Stimulated activated CD8-positive, alpha-beta memory T cell treated with anti-CD3 and anti-CD28 coated beads, Interleukin-7, amount 100 ng/mL, for 1 hour (primary cell): Measurements from ENCODE around the gene ABHD16B.
"Not testable (repeated sequence)": the region's sequence is repeated elsewhere in the genome, so short reads cannot be mapped to it uniquely, and the experiment has no call there.

ENCODE experiments used
- DNase-seq, 2 donors: peaks; one replicate each; pipeline ENCODE4 v3.0.0-alpha.2; 2020; ENCODE audit warnings: low read depth in 2 of 2

ABHD16B gene

GRCh38 chr20:63877755-63878470 is 16.6 kb downstream of the ABHD16B start:
- DNase-seq: no peak

DNA sequence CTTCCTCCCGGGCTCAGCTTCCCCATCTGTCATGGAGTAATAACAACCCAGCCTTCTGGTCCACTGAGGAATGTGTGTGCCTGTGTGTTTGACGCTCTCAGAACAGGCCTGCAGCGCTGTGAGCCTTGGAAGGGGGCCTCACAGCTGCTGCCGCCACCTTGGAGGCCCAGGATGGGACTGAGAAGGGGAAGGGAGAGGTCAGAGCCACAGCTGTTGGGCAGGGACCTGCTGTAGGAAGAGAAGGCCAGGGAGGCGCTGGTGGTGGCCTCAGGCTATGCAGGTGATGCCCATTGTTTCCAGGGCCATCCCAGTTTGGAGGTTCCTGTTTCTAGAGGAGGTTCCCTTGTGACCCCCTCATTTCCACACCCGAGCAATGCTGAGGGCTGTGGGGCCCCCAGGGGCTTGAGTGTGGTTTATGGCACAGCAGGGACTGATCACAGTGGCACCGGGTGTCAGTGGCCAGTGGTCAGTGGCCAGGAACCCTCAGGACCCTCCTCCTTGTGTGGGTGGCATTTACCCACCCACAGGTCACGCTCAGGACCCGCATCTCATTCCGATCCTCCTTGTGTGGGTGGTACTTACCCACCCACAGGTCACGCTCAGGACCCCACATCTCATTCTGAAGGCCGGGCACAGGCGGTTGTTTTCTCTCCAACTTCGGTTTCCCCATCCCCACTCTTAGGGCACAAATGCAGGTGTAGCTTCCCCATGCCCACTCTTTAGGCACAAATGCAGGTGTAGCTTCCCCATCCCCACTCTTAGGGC is 17.8 kb downstream of the ABHD16B start:
- no peak for DNase-seq

GRCh38 chr20:63880901-63881300 is 19.6 kb downstream of the ABHD16B start:
- not testable (repeated sequence) for DNase-seq

DNA sequence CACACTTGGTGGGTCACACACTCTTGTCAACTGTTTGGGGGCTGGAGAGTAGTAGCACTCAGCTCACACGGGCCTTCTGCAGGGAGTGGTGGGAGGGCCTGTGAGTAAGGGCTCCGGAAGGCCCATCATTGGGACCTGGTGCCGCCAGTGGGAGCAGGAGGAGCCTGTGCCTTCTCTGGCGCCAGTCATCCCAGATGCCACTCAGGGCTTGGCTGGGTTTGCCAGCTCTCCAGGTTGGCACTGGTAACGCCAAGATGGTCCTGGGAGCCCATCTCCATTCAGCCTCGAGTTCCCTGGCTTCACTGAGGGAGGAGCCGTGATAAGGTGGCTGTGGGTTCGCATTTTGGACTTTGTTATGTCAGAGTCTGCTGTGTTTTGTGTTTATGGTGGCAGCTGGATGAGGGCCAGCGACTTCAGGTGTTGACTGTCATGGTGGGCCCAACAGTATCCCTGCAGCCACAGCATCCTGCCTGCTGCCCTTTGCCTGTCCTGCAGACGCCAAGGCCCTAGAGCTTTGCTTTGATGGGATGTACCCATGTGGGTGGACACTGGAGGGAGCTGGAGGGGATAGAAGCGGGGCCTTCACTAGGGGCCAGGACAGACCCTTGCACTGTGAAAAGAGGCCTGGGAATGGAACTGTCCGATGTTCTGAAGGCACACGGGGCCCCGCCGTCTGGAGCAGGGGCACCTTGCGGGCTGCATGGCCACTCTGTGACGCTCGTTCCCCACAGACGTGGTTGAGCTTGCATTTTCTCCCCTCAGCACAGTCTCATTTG is 20.3 kb downstream of the ABHD16B start:
- no peak for DNase-seq

DNA sequence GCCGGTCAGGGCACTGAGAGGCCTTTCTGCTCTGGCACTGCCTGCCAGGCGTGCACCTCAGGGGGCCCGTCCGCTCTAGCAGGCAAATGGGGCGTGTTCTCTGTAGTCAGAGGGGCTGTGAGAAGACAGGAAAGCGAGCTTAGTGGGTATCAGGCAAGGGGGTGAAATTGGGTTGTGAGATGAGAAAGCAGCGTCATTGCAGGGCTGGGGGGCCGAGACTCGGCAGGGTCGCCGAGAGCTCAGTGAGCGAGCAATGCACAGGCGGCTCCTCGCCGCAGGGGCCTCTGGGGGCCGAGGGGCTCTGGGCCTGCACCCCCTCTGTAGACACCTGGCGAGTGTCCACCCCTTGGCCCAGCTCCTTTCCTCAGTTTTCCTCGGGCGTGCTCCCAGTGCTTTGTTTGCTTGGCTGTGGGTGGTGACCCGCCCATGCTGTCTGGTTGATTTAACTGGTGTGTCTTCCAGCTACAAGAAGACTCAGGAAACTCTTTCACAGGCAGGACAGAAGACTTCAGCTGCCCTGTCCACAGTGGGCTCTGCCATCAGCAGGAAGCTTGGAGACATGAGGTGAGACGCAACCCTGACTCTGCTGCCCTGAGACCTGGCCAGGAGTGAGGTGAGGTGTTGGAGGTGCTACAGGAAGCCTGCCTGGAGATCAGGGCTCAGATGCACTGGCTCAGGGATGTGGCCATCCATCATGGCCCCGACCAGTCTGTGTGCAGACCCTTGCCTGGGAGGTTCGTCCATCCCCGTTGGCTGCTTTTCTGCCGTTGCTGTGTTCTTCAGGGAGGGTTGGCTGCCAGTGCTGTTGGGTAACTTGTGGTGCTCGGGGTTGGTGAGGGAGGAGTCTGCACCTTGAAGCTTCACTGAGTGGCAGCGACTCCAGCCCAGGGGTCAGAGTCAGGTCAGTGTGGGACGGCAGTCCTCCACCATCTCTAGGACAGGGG is 21.2 kb downstream of the ABHD16B start:
- no peak for DNase-seq

- DNase-seq: no peak
These were observed 21.9 kb downstream of the ABHD16B start for GRCh38 chr20:63883201-63883593.

- no peak for DNase-seq
These were observed 23.4 kb downstream of the ABHD16B start for GRCh38 chr20:63884506-63885263.

GRCh38 chr20:63885264-63886053 is 24.2 kb downstream of the ABHD16B start:
- DNase-seq: no peak

DNA sequence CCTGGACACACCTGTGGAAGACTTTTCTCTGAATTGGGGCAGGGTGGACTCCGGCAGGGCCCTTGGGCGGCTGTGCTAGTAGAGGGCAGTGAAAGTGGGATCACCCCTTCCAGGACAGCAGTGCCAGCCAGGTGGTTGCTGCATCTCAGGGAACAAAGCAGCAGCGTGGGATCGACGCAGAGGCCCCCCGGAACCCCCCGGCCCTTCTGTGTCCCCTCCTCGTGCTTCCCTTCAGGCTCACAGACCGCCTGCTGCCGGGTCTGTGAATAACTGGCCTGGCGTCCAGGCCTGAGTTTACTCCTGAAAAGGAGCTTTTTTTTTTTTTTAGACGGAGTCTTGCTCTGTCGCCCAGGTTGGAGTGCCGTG is 24.7 kb downstream of the ABHD16B start:
- DNase-seq: no peak

- no peak for DNase-seq
These were observed 25.6 kb downstream of the ABHD16B start for GRCh38 chr20:63886921-63887320.

DNA sequence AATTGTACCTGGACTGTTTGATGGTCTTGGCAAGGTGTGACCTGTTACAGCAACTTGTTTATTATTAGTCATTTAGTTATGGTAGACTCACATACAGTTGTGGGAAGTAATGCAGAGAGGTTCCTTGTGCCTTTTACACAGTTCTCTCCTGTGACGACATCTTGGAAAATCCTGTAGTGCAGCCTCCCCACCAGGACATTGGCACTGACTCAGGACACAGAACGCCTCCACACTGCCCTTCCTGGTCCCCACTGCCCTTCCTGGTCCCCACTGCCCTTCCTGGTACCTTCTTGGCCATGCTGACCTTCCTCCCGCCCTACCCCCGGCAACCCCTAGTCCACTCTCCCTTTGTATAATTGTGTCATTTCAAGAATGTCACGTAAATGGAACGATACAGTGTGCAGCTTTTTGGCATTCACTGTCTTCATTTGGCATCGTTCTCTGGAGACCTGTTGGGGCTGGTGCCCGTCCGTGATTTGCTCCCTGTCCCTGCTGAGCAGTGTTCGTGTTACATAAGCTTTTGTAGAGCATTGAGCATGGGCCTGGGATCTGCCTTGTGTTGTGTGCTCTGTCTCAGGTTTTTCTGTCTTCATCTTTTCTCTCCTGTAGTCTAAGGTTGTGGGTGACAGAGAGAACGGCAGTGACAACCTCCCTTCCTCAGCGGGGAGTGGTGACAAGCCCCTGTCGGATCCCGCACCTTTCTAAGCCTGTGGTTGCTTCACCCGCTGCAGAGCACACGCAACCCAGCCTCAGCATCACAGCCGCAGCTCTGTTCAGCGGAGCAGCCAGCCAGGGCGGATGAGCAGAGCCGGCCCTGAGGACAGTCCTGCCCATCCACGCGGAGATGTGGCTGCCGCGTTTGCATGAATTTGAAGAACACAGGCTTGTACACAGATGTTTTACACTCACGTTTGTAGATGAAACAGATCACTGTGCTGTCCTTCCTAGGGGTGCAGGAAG is 28.2 kb downstream of the ABHD16B start:
- DNase-seq: no peak

DNA sequence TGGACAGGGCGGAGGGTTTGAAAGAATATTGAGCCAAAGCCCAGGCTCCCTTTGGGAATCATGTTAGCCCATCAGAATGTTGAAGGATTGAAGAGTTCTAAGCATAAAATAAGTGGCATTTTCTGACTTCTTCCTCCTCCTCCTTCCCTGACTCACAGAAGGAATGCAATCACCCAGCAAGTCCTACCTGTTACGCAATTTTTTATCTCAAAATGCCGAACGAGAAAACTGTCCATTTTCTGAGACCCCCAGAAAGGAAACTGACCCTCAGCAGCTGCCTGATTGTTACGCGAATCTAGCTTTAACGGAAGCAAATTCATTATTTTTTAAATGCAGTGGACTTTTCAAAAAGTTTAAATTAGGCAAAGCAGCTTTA is 28.9 kb downstream of the ABHD16B start:
- DNase-seq: no peak

- DNase-seq: no peak
These were observed 29.3 kb downstream of the ABHD16B start for GRCh38 chr20:63890616-63891015.

- DNase-seq: no peak
These were observed 30.0 kb downstream of the ABHD16B start for GRCh38 chr20:63891061-63892002.

GRCh38 chr20:63892402-63892801 is 31.1 kb downstream of the ABHD16B start:
- no peak for DNase-seq

DNA sequence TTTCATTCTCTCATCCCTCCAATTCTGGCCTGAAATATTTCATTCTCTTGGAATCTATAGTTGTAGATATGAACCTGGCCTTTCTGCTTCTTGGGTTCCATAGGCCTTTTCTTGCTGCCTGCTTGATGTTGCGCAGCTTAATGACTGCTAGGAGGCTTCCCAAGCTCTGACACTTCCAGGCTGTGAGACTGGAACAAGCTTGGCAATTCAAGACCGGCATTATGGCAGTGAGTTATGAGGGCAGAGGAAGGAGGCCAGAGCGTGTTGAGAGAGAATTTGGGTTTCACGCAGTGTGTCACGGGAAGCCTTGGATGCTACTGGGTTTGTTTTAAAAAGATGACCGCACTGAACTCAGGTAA is 32.7 kb downstream of the ABHD16B start:
- no peak for DNase-seq

DNA sequence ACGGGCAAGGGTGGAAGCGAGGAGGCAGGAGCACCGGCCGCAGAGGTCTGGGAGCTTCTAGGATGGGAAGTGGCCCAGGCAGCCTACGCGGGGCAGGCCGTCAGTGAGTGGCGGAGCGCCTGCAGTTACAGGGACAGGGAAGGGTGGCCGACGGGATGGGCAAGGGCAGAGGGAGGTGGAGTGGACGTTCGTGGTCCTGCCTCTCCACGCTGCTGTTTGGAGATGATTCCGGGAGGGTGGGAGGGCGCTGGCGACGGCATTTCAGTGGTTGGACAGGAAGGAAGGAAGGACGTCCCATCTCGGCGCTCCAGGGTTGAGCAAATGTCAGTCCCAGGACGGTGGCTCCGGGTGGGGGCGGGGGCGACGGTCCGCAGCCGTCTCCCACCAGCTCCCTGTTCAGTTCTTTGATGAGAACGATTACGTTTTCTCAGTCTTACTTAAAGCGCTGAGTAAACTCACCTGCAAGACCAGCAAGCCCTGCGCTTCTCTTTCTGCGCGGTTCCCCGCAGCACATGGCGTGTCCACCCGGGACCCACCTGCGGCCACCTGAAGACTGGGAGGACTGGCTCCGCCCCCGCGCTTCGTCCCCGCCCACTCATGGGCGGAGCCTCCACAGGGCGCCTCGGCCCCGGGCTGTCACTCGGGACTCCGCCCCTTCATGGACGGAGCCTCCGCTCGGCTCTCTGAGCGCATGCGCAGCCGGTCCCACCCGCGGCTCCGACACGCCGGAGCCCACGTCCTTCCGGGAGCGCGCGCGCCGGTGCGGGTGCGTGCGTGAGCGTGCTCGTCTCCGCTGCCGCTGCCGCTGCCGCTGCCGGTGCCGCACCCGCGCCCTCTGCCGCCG is 33.3 kb downstream of the ABHD16B start, which contains the start of gene DNAJC5:
TSS of gene DNAJC5 (plus strand) at position 769 of the 844 bp plus-strand sequence. CDS start 33,220 bp downstream, outside the sequence.
- DNase-seq: peak; percentile 90 to 96
